ENCODE measurements around the gene ACO2. TPM values are rescaled to one million over a fixed set of nuclear protein-coding genes. Genes with fewer than 3 reads are reported as not detected.

The ACO2 gene
- total RNA-seq, 4 donors from 2014 or later, result 81.3 to 205 (median 135) TPM

GRCh38 chr22:41528938-41529561 lies 60.1 kb downstream of the ACO2 start:
- 85 to 87% methylated on average over 8 to 13 of the region's 13 CpGs for WGBS, 2 donors
- Histone ChIP-seq H3K36me3 (peaks cover 60 to 65% of the 10 kb centered on the region in 2 donors), H3K4me3 (replicated peaks in 1 of 3) (no peak overlapping the region), H3K9me3 (no peaks in the 10 kb centered on the region), H3K27ac (no peak overlapping the region), H3K27me3 (no peaks in the 10 kb centered on the region), H3K4me1 (peaks cover 1 to 12% of the 10 kb centered on the region in 2 donors)
- TF ChIP-seq POLR2A (IDR thresholded peaks at IDR 0.05) (no peak), CTCF (IDR thresholded peaks at IDR 0.05) (no peak)
- no peak for DNase-seq
- intact Hi-C loops (cut with DNase I), result loop anchor here (5.0 kb wide), 1 partner anchor 132 kb away; no protein-coding TSS in a partner anchor

GRCh38 chr22:41530890-41531714 lies 62.2 kb downstream of the ACO2 start:
- TF ChIP-seq POLR2A (IDR thresholded peaks at IDR 0.05) (no peak), CTCF (IDR thresholded peaks at IDR 0.05) (no peak)
- WGBS, 2 donors, result 88 to 97% methylated on average over 9 to 15 of the region's 18 CpGs
- no peak for DNase-seq
- Histone ChIP-seq H3K36me3 (peaks cover 48 to 49% of the 10 kb centered on the region in 2 donors), H3K27ac (no peak overlapping the region), H3K4me3 (replicated peaks in 1 of 3) (no peak overlapping the region), H3K9me3 (no peaks in the 10 kb centered on the region), H3K27me3 (no peaks in the 10 kb centered on the region), H3K4me1 (no peaks in the 10 kb centered on the region)
- intact Hi-C loops (cut with DNase I), result no loop called here

- Histone ChIP-seq H3K4me3 (replicated peaks in 1 of 3) (no peak overlapping the region), H3K9me3 (no peaks in the 10 kb centered on the region), H3K4me1 (no peaks in the 10 kb centered on the region), H3K36me3 (peaks cover 40 to 43% of the 10 kb centered on the region in 2 donors), H3K27ac (no peak overlapping the region), H3K27me3 (no peaks in the 10 kb centered on the region)
- 93% methylated on average over 14 of the region's 17 CpGs for WGBS, 2 donors
- no peak for TF ChIP-seq CTCF (IDR thresholded peaks at IDR 0.05)
- no peak for TF ChIP-seq POLR2A (IDR thresholded peaks at IDR 0.05)
- DNase-seq, result no peak
- intact Hi-C loops (cut with DNase I), result no loop called here
Observed at GRCh38 chr22:41531715-41532477, 63.0 kb downstream of the ACO2 start.

- 73 to 78% methylated on average over 8 to 10 of the region's 19 CpGs for WGBS, 2 donors
- DNase-seq, result peak; percentile 55 to 73
Observed at GRCh38 chr22:41532908-41533825, 64.2 kb downstream of the ACO2 start.

More at GRCh38 chr22:41532908-41533825, 64.2 kb downstream of the ACO2 start:
- TF ChIP-seq POLR2A (IDR thresholded peaks at IDR 0.05) (no peak), CTCF (IDR thresholded peaks at IDR 0.05) (peak; percentile 39 to 78 (median 62))
- Histone ChIP-seq H3K27me3 (no peaks in the 10 kb centered on the region), H3K36me3 (peaks cover 27 to 31% of the 10 kb centered on the region in 2 donors), H3K27ac (peak overlapping the region in 1 of 3 donors; percentile 33), H3K4me3 (replicated peaks in 1 of 3) (no peak overlapping the region), H3K9me3 (no peaks in the 10 kb centered on the region), H3K4me1 (no peaks in the 10 kb centered on the region)
- intact Hi-C loops (cut with DNase I), result no loop called here
